ENCODE measurements around the gene PKD2.

DNA sequence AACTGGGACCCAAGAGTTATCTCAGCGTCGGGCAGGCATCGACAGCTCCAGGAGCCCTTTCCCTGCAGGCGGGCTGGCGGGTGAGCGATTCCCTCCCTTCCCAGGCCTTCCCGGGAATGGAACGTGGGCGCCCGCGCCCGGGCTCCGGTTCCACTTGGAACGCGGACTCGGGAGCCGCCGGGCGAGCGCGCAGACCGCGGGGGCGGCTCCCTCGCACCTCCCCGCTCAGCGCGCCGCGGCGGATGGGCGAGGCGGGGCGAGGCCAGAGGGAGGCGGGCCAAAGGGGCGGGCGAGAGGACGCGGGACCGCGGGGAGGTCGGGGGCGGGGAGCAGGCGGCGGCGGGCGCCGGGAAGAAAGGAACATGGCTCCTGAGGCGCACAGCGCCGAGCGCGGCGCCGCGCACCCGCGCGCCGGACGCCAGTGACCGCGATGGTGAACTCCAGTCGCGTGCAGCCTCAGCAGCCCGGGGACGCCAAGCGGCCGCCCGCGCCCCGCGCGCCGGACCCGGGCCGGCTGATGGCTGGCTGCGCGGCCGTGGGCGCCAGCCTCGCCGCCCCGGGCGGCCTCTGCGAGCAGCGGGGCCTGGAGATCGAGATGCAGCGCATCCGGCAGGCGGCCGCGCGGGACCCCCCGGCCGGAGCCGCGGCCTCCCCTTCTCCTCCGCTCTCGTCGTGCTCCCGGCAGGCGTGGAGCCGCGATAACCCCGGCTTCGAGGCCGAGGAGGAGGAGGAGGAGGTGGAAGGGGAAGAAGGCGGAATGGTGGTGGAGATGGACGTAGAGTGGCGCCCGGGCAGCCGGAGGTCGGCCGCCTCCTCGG lies at the start of gene PKD2:
- TF ChIP-seq, protein P1, sequence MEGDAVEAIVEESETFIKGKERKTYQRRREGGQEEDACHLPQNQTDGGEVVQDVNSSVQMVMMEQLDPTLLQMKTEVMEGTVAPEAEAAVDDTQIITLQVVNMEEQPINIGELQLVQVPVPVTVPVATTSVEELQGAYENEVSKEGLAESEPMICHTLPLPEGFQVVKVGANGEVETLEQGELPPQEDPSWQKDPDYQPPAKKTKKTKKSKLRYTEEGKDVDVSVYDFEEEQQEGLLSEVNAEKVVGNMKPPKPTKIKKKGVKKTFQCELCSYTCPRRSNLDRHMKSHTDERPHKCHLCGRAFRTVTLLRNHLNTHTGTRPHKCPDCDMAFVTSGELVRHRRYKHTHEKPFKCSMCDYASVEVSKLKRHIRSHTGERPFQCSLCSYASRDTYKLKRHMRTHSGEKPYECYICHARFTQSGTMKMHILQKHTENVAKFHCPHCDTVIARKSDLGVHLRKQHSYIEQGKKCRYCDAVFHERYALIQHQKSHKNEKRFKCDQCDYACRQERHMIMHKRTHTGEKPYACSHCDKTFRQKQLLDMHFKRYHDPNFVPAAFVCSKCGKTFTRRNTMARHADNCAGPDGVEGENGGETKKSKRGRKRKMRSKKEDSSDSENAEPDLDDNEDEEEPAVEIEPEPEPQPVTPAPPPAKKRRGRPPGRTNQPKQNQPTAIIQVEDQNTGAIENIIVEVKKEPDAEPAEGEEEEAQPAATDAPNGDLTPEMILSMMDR (IDR thresholded peaks at IDR 0.05): no peak
- TF ChIP-seq EZH2 (IDR thresholded peaks at IDR 0.05; ENCODE audit: borderline replicate concordance, insufficient read depth, low read depth, low read length, poor library complexity, severe bottlenecking): no peak
